VCaP (cell line): ENCODE measurements around the gene NRP1.

Experiments used
- H3K27ac ChIP-seq: fragments of 450-650 bp; 2 replicates; pipeline ENCODE4 v1.5.1; 2017
- TF ChIP-seq, protein P1 (sequence below): fragments of 450-650 bp; conservative IDR thresholded peaks from 2 replicates; pipeline ENCODE4 v1.5.1; 2017; ENCODE audit warnings: mild to moderate bottlenecking, moderate library complexity

The NRP1 gene

DNA sequence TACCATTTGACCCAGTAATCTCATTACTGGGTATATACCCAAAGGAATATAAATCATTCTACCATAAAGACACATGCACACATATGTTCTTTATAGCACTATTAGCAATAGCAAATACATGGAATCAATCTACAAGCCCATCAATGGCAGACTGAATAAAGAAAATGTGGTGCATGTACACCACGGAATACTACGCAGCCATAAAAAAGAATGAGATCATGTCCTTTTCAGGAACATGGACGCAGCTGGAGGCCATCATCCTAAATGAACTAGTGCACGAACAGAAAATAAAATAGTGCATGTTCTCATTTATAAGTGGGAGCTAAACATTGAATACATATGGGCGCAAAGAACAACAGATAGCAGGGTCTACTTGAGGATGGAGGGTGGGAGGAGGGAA, 26.6 kb downstream of the NRP1 start:
- H3K27ac ChIP-seq: no peak overlapping the region
- TF ChIP-seq, protein P1, sequence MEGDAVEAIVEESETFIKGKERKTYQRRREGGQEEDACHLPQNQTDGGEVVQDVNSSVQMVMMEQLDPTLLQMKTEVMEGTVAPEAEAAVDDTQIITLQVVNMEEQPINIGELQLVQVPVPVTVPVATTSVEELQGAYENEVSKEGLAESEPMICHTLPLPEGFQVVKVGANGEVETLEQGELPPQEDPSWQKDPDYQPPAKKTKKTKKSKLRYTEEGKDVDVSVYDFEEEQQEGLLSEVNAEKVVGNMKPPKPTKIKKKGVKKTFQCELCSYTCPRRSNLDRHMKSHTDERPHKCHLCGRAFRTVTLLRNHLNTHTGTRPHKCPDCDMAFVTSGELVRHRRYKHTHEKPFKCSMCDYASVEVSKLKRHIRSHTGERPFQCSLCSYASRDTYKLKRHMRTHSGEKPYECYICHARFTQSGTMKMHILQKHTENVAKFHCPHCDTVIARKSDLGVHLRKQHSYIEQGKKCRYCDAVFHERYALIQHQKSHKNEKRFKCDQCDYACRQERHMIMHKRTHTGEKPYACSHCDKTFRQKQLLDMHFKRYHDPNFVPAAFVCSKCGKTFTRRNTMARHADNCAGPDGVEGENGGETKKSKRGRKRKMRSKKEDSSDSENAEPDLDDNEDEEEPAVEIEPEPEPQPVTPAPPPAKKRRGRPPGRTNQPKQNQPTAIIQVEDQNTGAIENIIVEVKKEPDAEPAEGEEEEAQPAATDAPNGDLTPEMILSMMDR: no peak

DNA sequence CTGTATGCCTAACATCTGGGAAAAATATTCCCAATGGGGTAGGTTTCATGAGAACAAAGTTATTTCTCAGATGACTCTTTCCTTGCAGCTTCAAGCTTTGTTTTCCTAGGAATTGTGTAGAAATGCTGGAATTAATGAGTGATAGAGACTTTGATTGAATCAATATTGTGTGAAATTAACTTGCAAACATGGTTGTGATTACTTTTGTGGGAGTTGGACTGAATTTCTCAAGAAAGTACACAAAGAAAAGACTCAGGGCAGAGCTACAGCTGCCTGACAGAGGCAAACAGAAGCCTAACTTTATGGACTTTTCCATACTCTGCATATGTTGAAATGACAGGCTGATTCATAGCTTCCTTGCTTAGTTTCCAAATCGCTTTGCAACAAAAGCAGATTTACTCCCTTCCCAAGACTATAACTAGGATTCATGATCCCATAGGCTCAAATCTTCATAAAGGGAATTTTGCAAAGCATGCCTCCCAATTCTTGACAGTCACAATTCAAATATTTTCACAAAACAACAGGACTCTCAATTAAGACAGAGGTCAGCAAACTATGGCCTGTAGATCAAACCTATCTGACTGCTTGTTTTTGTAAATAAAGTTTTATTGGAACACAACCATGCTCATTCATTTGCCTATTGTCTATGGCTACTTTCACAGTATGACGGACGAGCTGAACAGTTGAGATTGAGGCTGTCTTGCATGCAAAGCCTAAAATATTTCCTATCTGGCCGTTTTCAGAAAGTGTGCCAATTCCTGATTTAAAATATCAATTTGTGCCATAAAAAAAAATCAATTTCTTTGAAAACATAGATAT, 27.6 kb downstream of the NRP1 start:
- no peak overlapping the region for H3K27ac ChIP-seq
- TF ChIP-seq, protein P1: no peak

DNA sequence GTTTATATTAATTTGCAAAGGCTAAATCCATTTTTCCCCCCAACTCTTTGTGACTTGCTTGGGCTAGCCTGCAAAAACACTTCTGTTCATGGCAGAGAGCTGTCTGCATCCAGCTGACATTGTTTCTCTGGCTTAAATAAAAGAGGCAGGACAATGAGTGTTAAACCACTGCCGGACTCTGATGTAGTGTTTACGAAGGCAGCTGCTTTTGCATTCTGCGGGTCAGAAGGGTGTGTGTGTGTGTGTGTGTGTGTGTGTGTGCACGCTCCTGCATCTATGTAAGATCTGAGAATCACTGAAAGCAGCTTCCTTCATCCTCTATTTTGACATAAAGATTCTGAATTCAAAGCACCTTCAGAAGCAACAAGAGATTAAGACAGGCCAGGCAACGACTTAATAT, 28.3 kb downstream of the NRP1 start:
- TF ChIP-seq, protein P1: no peak
- no peak overlapping the region for H3K27ac ChIP-seq

DNA sequence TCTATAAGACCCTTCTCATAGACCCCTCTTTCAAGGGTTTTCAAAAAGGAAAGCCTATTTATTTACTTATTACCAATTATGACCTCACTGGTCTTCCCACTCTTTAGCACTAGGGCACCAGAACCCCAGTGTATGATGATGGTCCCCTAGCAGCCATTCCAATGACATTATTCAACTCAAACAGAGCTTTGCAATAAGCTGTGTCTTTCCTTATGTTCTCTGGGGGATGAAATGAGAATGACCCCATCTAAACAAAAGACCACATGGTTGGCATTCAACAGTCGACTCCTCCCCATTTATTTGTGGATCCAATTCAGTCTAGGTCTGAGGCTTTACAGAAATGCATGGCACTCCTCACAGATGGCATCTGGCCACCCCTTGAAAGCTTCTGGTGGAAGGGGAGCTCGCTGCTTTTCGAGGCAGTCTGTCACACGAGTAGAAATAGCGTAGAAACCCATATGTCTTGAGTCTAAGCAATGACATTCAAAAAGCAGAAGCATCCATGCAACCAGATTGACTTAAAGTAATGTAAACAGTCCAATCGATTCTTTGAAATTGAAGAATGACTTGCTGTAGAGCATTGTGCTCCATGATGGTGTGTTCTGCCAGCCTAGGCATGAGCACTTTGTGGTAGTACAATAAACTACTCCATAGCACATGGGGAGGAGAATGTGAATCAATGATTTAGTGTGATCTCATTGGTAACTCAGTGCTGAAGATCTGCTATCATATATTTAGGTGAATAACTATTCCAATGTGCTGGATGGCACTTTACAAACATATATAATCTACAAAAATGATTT, 29.8 kb downstream of the NRP1 start:
- no peak overlapping the region for H3K27ac ChIP-seq

DNA sequence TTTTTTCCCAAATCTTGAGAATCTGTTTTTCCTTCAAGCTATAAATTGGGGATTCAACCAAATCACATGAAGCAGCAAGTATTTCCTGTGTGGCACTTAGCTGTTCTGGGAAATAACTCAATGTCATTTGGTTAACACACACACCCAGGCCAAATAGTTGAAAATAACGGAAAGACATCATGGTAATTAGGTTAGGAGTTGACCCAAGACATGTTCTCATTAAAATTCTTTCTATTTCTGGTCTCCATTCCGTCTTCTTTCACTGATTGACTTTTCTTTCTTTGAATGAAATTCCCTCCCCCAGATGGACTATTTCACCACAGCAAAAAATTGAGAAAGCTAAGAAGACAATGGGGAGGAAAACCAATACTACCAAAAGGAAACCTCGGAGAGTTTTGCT, 30.5 kb downstream of the NRP1 start:
- TF ChIP-seq, protein P1: no peak
- H3K27ac ChIP-seq: no peak overlapping the region

More for the DNA sequence above, 29.8 kb downstream of the NRP1 start:
- TF ChIP-seq, protein P1: no peak

DNA sequence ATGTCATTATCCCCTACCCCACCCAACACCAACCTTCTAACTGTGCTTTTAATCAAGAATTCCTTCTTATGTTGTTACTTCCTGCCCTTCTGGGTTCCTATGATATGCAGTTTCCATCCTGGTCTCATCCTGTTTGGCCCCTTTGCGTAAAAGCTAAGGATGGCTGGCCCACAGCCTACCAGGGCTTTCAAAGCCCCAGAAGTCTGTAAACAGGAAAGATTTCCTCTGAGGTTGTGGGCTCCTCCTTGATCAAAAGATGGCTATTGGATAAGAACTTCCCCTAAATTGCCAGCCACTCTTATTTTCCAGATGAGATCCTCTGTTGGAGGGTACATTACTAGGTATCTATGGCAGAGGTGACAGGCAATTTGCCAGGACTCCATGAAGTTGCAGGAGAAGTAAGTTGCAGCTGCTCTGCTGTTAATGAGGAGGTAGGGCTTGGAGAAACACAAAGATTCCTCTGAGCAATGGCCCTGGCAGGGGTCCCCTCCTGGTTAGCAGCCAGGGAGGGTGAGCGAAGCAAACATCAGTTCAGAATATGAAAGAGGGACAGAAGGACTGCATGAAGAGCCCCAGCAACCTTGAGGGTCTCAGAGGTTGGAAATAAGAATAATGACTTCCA, 32.1 kb downstream of the NRP1 start:
- TF ChIP-seq, protein P1: no peak
- no peak overlapping the region for H3K27ac ChIP-seq
